Small intestine (tissue), 7 donors: ENCODE measurements around the gene DNAJB1. TPM values are rescaled to one million over a fixed set of nuclear protein-coding genes. Genes with fewer than 3 reads are reported as not detected.

Experiments
- DNase-seq, 2 donors: peaks; one replicate each; pipeline versions ENCODE4 v3.0.0 to v3.0.0-alpha.2; 2013
- FAIRE-seq: peaks from 2 replicates; lab custom pipeline; 2012; peaks lifted over from hg19 to GRCh38; lab: Jason Lieb, UNC
- H3K27ac ChIP-seq, 3 donors: one replicate each; pipeline ENCODE4 v1.5.1; 2013; ENCODE audit warnings: low read length in 2 of 3, mild to moderate bottlenecking in 2 of 3, control low read depth in 1 of 3, inconsistent platforms in 1 of 3, low read depth in 1 of 3, moderate library complexity in 1 of 3
- H3K27me3 ChIP-seq, 3 donors: one replicate each; pipeline ENCODE4 v1.6.1; 2013; ENCODE audit warnings: low read length in 3 of 3, inconsistent platforms in 1 of 3; ENCODE audit not compliant: control insufficient read depth in 3 of 3, insufficient read depth in 3 of 3
- H3K36me3 ChIP-seq, 3 donors: one replicate each; pipeline ENCODE4 v1.6.1; 2013; ENCODE audit warnings: low read length in 3 of 3, inconsistent platforms in 1 of 3, low read depth in 1 of 3, mild to moderate bottlenecking in 1 of 3, moderate library complexity in 1 of 3; ENCODE audit not compliant: control insufficient read depth in 3 of 3, insufficient read depth in 2 of 3
- H3K4me1 ChIP-seq, 3 donors: one replicate each; pipeline ENCODE4 v1.6.1; 2013; ENCODE audit warnings: low read length in 2 of 3, inconsistent platforms in 1 of 3, low read depth in 1 of 3, mild to moderate bottlenecking in 1 of 3, moderate library complexity in 1 of 3; ENCODE audit not compliant: control insufficient read depth in 3 of 3, insufficient read depth in 2 of 3
- H3K4me3 ChIP-seq, 3 donors: one replicate each; pipeline ENCODE4 v1.5.1; 2013; ENCODE audit warnings: low read length in 3 of 3, control low read depth in 1 of 3, inconsistent platforms in 1 of 3, low read depth in 1 of 3, mild to moderate bottlenecking in 1 of 3, moderate library complexity in 1 of 3
- H3K9me3 ChIP-seq, 2 donors: one replicate each; pipeline ENCODE4 v1.6.1; 2013; ENCODE audit warnings: low read depth in 1 of 2, low read length in 1 of 2; ENCODE audit not compliant: control insufficient read depth in 2 of 2, insufficient read depth in 1 of 2
- WGBS, 3 donors: extraction: QIAGEN DNeasy Blood & Tissue Kit; methylation state at CpG; one replicate each; pipeline ENCODE4 v1.1.7; 2013; 5-methylcytosine and 5-hydroxymethylcytosine counted together
- polyA plus RNA-seq, 4 donors: library from polyadenylated mRNA; stranded (reverse) in 3 of 4; unstranded in 1 of 4; fragments of 200-250 nt in 3 of 4; fragments of 120-200 nt in 1 of 4; gene quantifications; one replicate each; pipeline versions ENCODE4 v1.2.1 to v1.2.3, GENCODE V29; 2013
- donor health status: healthy with polysubstance abuse.
- donor health status: control.
- donor health status: control.
- donor health status: Bipolar disorder and iron deficiency.
- donor health status: healthy.

DNAJB1 gene
- polyA plus RNA-seq, 4 donors: 39.4 to 87.7 (median 44.2) TPM

GRCh38 chr19:14479309-14479974 is 38.8 kb downstream of the DNAJB1 start:
- H3K27ac ChIP-seq: no peak overlapping the region
- DNase-seq (no peak), FAIRE-seq (no peak)
- peaks cover 0 to 14% (median 5%) of the 10 kb centered on the region in 3 donors for H3K27me3 ChIP-seq
- 86 to 96% (median 93%) methylated on average over 12 to 14 of the region's 14 CpGs for WGBS, 3 donors
- H3K9me3 ChIP-seq: no peaks in the 10 kb centered on the region
- peaks cover 0 to 12% (median 0%) of the 10 kb centered on the region in 3 donors for H3K4me1 ChIP-seq
- H3K36me3 ChIP-seq: peaks cover 3 to 66% (median 3%) of the 10 kb centered on the region in 3 donors
- no peak overlapping the region for H3K4me3 ChIP-seq

- FAIRE-seq (no peak), DNase-seq (no peak)
- WGBS, 3 donors: 78 to 90% (median 88%) methylated on average over 21 to 24 of the region's 24 CpGs
- H3K27ac ChIP-seq: peak overlapping the region in 1 of 3 donors; percentile 22
- no peak overlapping the region for H3K4me3 ChIP-seq
- peaks cover 0 to 12% (median 0%) of the 10 kb centered on the region in 3 donors for H3K4me1 ChIP-seq
- peaks cover 3 to 20% (median 12%) of the 10 kb centered on the region in 3 donors for H3K27me3 ChIP-seq
- H3K36me3 ChIP-seq: peaks cover 3 to 57% (median 3%) of the 10 kb centered on the region in 3 donors
- no peaks in the 10 kb centered on the region for H3K9me3 ChIP-seq
Measured at GRCh38 chr19:14478113-14478545, 40.1 kb downstream of the DNAJB1 start.

- Histone ChIP-seq H3K4me1 (peaks cover 0 to 15% (median 2%) of the 10 kb centered on the region in 3 donors), H3K9me3 (no peaks in the 10 kb centered on the region), H3K36me3 (peaks cover 3 to 52% (median 3%) of the 10 kb centered on the region in 3 donors), H3K27me3 (peaks cover 5 to 25% (median 12%) of the 10 kb centered on the region in 3 donors), H3K4me3 (no peak overlapping the region), H3K27ac (peak overlapping the region in 1 of 3 donors; percentile 33)
- WGBS, 3 donors: 63 to 81% (median 74%) methylated on average over 9 to 10 of the region's 10 CpGs
- DNase-seq (peak in 1 of 2 donors; percentile 20), FAIRE-seq (no peak)
Measured at GRCh38 chr19:14477418-14478112, 40.6 kb downstream of the DNAJB1 start.

GRCh38 chr19:14476673-14477401 is 41.4 kb downstream of the DNAJB1 start:
- 56 to 58% (median 57%) methylated on average over 26 of the region's 26 CpGs for WGBS, 3 donors
- Histone ChIP-seq H3K27ac (peak overlapping the region in 2 of 3 donors; percentile 33 to 34), H3K4me3 (no peak overlapping the region), H3K9me3 (no peaks in the 10 kb centered on the region), H3K27me3 (peaks cover 6 to 29% (median 14%) of the 10 kb centered on the region in 3 donors), H3K4me1 (peaks cover 0 to 19% (median 2%) of the 10 kb centered on the region in 3 donors), H3K36me3 (peaks cover 3 to 47% (median 3%) of the 10 kb centered on the region in 3 donors)
- DNase-seq: peak; percentile 20 to 25
- FAIRE-seq: no peak

- 65 to 79% (median 70%) methylated on average over 7 of the region's 7 CpGs for WGBS, 3 donors
- DNase-seq: no peak
- Histone ChIP-seq H3K4me3 (no peak overlapping the region), H3K27me3 (peaks cover 6 to 29% (median 14%) of the 10 kb centered on the region in 3 donors), H3K9me3 (no peaks in the 10 kb centered on the region), H3K27ac (peak overlapping the region in 1 of 3 donors; percentile 11), H3K4me1 (peaks cover 0 to 19% (median 2%) of the 10 kb centered on the region in 3 donors), H3K36me3 (peaks cover 3 to 50% (median 3%) of the 10 kb centered on the region in 3 donors)
- no peak for FAIRE-seq
Measured at GRCh38 chr19:14476327-14476672, 41.9 kb downstream of the DNAJB1 start.

GRCh38 chr19:14475251-14476073 is 42.7 kb downstream of the DNAJB1 start, which contains the start of gene PTGER1:
TSS of gene PTGER1 (minus strand) at chr19:14475354. CDS start at chr19:14474320, 1,034 bp downstream.
- WGBS, 3 donors: 9 to 10% (median 9%) methylated on average over 23 to 33 of the region's 33 CpGs
- Histone ChIP-seq H3K27ac (peak within 1 kb of the TSS in 2 of 3 donors; percentile 11 to 17), H3K9me3 (no peaks in the 10 kb centered on the region), H3K36me3 (peaks cover 3 to 50% (median 3%) of the 10 kb centered on the region in 3 donors), H3K4me3 (no peak within 1 kb of the TSS), H3K27me3 (peaks cover 6 to 29% (median 14%) of the 10 kb centered on the region in 3 donors), H3K4me1 (peaks cover 0 to 19% (median 2%) of the 10 kb centered on the region in 3 donors)
- no peak for FAIRE-seq
- DNase-seq: peak in 1 of 2 donors; percentile 48

GRCh38 chr19:14474827-14475226 is 43.4 kb downstream of the DNAJB1 start:
- H3K4me3 ChIP-seq: no peak overlapping the region
- DNase-seq: no peak
- peaks cover 6 to 29% (median 14%) of the 10 kb centered on the region in 3 donors for H3K27me3 ChIP-seq
- H3K4me1 ChIP-seq: peaks cover 0 to 19% (median 2%) of the 10 kb centered on the region in 3 donors
- no peak overlapping the region for H3K27ac ChIP-seq
- peaks cover 3 to 50% (median 6%) of the 10 kb centered on the region in 3 donors for H3K36me3 ChIP-seq
- no peak for FAIRE-seq
- WGBS, 3 donors: 30 to 44% (median 38%) methylated on average over 12 of the region's 12 CpGs
- no peaks in the 10 kb centered on the region for H3K9me3 ChIP-seq
